GM19025 (cell line): Measurements from ENCODE around the gene BDH1.

Source experiments
- ATAC-seq: cut with Tn5 transposase; IDR thresholded peaks from one replicate; pipeline ENCODE4 v1.9.1; 2021; ENCODE audit warnings: mild to moderate bottlenecking, low read depth, moderate library complexity; ENCODE audit not compliant: unreplicated experiment

Gene BDH1

GRCh38 chr3:197508051-197508451, 47.7 kb downstream of the BDH1 start:
- ATAC-seq = no peak

- ATAC-seq = no peak
Measured at GRCh38 chr3:197507541-197507940, 48.2 kb downstream of the BDH1 start.

- no peak for ATAC-seq
Measured at GRCh38 chr3:197507081-197507480, 48.7 kb downstream of the BDH1 start.

DNA sequence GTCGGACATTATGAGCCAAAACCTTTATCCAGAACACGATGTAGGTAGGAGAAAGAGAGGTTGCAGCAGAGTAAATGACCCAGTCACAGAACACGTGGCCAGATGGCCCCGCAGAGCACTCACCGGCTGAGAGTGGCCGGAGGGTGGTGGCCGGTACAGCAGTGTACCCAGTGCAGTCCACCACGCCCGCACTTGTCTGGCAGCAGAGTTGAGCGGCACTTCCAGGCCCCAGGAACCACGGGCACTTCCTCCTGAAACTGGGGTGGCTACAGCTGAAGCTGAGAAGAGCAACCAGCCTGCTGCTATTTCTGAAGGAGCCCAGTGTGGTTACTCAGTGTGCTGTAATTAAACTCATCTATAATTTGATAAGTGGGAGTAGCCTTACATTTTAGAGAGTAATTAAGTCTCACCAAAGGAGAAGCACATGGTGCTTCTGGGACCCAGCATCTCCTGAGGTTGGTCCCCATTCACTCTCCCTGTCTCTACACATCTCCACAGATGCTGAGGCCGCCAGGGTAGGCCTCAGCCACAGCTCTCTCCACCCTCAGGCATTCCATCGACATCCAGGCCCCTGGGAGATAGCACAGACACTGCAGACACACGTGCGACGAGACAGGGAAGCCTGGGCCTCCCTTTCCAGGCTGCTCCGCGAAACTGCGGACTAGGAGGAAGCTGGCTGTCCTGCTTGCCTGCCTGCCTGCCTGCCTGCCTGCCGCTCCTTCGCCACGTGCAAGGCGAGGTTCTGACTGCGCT, 49.8 kb downstream of the BDH1 start:
- no peak for ATAC-seq

- no peak for ATAC-seq
Measured at GRCh38 chr3:197504641-197505121, 51.1 kb downstream of the BDH1 start.

- ATAC-seq = no peak
Measured at GRCh38 chr3:197504229-197504628, 51.5 kb downstream of the BDH1 start.

GRCh38 chr3:197503652-197504051, 52.1 kb downstream of the BDH1 start:
- ATAC-seq = no peak

DNA sequence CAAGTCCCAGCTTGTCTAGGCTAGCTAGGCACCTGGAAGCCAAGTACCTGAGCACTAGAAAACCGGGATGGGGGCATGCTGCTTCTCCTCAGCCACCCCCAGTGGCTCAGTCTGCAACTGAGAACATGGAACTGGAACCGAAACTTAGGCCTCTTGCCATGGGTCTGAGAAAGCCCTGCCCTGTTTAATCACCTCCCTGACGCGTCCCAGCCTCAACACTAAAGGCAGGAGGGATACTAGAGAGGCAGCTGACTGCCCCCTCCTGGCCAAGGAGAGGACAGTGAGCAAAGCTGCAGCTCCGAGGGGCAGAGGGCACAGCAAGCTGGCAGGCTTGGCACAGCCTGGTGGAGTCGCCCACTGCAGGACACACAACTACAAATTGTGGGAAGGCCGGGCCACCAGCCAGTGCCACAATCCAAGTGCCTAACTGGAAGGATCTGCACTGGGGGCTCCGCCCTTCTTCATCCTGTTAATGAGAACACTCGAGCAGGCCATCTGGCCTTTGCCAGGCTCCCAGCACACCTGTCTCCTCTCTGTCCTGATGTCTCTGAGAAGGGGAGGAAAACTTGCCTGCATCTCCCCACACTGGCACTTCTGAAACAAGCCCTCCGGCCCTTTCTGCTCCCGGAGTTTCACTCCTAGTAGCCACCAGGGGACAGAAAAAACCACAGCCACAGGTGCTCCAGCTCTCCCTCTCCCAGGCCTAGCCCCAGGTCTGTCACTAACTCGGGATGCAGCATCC, 53.7 kb downstream of the BDH1 start:
- peak; percentile 62 for ATAC-seq

DNA sequence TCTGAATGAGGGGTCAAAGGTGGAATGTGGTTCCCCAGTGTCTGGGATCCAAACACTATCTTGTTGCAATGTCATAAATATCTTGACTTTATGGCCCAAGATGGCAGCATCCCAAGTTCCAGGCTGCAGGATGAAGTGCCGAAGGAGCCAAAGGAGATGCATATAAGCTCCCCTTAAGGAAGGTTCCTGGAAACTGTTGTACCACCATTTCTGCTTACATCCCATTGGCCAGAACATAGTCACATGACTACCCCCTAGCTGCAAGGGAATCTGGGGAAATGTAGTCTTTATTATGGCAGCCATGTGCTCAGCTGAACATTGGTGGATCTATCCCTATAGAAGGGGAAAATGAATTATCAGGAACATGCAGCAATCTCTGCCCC, 54.3 kb downstream of the BDH1 start:
- ATAC-seq = peak; percentile 18

DNA sequence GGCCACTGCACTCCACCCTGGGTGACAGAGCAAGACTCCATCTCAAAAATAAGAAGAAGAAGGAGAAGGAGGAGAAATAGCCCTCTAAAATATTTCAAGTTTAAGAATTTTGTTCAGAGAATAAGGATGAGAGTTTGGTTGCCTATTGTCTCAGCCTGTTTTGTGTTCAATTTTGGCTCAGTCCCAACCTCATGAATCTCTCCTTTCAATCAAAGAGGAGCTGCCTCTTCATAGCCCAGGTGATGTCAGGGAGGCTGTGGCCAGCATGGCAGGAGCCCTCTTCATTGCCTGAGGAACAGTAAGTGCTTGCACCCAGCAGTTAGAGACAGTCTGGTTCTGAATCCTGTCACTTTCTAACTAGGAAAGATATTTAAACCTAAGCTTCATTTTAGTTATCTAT, 55.0 kb downstream of the BDH1 start:
- ATAC-seq = no peak

GRCh38 chr3:197499427-197499826, 56.3 kb downstream of the BDH1 start:
- ATAC-seq = no peak

DNA sequence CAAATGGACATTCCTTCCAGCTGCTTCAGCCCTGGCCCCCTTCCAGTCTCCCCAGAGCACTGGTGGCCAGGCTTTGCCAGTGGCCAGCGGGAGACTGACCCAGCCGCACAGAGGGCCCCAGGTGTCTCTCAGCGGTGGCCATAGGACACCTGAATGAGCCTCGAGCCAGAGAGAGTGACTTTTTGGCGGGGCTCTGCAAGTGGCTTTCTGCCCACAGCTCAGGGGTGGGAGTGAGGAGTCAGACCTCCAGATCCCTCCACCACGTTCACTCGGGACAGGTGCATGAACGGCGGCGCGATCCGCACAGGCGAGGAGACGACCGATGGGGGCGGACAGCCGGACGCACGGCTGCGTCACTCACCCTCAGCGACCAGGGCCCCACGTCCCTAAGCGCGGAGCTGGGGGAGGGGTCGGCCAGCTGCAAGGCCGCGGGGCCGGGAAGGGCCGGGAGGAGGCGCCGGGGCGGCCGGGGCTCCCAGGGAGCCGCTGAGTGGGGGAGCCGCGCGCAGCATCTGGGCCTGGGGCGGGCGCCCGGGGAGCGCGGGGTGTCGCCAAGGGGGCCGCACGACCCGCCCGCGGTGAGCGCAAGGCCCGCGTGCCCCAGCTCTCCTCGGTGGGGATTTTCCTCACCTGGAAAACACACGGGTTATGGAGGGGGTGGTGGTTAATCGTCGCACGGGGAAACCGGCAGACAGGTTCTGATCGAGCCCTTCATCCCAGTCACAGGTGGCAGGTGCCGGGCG, 57.1 kb downstream of the BDH1 start:
- no peak for ATAC-seq

DNA sequence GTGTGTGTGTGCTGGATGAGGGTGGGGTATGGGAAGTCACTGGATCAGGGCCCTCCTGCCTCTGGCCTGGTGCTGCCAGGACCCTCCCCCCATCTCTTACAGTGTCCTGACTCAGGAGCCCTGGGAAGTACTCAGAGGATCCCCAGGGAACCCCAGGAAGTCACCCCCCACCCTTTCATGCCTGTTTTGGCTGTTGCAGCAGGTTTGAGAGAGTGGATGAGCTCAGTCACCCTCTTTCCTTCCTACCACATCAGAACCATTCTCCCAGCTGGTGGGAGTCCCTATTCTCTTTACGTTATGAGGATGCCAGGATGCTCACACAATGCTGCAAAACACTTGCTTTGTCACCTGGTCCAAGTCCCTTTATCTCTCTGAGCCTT, 59.0 kb downstream of the BDH1 start:
- no peak for ATAC-seq

DNA sequence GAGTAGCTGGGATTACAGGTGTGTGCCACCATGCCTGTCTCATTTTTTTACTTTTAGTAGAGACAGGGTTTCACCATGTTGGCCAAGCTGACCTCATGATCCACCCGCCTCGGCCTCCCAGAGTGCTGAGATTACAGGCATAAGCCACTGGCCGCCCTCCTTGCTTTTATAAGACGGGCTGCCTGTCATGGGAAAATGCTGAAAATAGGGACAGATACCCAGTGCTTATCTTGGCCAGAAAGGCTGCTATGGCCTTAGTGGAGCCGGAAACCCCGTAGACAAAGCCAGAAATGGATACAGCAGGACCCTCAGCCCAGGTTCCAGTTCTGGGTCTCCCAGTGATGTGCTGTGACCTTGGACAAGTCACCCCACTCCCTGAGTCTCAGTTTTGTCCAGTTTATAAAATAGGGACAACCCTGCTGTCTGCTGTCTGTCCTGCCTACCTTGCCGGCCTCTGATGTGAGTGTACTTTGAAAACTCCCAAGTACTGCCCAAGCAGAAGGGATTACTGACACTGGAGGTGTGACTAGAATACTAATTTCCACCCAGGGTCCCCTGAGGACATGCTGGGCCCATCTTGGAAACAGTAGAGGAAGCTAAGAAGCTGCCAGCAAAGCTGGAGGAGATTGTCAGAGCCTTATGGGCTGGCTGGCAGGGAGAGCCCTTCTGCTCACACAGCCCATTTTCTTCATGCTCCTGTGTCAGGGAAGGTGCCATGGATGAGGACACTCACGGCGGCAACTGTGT, 59.6 kb downstream of the BDH1 start:
- ATAC-seq = no peak

- ATAC-seq = no peak
Measured at GRCh38 chr3:197495499-197495898, 60.3 kb downstream of the BDH1 start.

DNA sequence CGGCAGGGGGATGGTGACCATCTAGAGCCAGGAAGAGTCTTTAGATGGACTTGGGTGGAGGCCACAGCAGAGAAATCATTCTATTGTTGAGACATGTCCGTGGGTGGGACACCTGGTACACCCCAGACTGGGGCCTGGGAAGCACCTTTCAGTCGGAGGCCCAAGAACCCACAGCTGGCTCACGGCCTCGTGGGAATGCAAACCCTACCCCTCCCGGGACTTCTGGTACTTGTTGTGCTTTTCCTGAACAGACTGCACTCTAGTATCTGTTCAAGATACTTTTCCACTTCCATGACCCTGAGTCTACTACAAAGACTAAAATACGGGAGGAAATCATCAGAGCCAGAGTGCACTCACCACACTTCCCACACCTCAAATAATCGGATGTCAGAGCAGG, 60.7 kb downstream of the BDH1 start:
- ATAC-seq = no peak

DNA sequence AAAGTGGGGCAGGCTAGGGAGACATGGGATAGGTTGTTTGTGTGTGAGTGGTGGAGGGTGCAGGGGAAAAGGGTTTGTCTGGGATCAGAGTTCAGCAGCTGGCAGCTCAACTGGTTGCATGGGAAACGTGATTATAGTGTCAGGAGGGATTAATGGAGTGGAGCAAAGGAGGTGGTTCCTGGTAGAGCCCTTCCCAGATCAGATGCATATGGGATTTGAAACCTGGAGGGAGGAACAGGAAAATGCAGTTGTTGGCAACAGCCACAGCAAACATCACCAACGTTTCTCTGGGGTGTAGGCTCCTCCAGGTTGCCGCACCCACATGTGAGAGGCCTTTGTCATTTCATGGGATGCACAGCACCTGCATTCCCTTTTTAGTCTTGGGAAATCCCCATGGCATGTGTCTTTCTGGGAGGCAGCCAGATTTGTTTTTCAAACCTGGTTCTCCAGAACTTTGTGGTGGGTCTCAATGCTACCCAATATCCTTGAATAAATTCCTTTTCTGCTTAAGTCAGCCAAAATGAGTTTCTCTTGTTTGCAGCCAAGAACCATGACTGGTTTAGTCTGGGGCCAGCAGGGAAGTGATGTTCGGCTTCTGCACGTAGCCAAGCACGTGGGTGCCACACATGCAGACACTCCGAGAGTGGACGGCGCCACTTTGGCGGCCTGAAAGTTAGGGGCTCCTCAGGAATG, 61.3 kb downstream of the BDH1 start:
- ATAC-seq = no peak

- no peak for ATAC-seq
Measured at GRCh38 chr3:197493049-197493448, 62.7 kb downstream of the BDH1 start.

DNA sequence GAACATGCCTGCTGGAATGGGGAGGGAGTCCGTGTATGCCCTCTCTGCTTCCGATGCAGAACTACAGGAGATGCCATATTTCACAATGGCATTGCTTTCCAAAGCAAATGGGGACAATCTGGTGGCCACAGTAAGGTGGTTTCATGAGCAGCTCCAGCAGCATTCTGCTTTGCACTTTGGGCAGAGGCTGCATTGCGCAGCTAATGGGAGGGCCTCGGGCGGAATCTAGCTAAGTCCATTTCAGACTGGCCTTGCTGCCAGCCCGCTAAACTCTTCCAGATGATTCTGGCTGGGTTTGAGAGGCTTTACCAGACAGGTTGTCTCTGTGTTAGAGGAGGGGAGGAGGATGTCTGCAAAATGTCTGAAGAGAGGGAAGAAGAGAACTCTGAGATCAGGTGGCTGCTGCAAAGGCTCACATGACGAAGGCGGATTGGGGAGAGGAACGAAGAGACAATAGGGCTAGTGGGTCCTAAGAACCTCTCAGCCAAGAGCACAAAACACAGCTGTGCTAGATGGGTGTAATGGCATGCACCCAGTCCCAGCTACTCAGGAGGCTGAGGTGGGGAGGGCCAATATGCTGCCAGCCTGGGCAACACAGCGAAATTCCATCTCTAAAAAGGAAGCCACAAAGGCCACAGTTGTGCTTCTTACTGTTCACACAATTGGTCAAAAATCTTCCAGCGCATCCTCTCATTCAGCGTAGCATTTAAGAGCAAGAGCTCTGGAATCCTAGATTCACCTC, 63.7 kb downstream of the BDH1 start:
- no peak for ATAC-seq
